ENCODE results near the gene PPP1R1C. TPM values are rescaled to one million over a fixed set of nuclear protein-coding genes. Genes with fewer than 3 reads are reported as not detected.
"Not testable (repeated sequence)": the region's sequence is repeated elsewhere in the genome, so short reads cannot be mapped to it uniquely, and the experiment has no call there.

PPP1R1C gene
- total RNA-seq, 1 donor from 2014 or later = not detected

- intact Hi-C loops (cut with micrococcal nuclease) = no loop called here
Observed at GRCh38 chr2:182006595-182007341, 21.1 kb downstream of the PPP1R1C start.

- intact Hi-C loops (cut with micrococcal nuclease) = no loop called here
Observed at GRCh38 chr2:182014284-182014683, 28.6 kb downstream of the PPP1R1C start.

GRCh38 chr2:182015334-182016109 is 29.9 kb downstream of the PPP1R1C start:
- intact Hi-C loops (cut with micrococcal nuclease) = no loop called here

- intact Hi-C loops (cut with micrococcal nuclease) = no loop called here
Observed at GRCh38 chr2:182018218-182018617, 32.6 kb downstream of the PPP1R1C start.

- intact Hi-C loops (cut with micrococcal nuclease) = no loop called here
Observed at GRCh38 chr2:182019731-182020130, 34.1 kb downstream of the PPP1R1C start.

GRCh38 chr2:182020286-182021070 is 34.8 kb downstream of the PPP1R1C start:
- intact Hi-C loops (cut with micrococcal nuclease) = no loop called here

- intact Hi-C loops (cut with micrococcal nuclease) = no loop called here
Observed at GRCh38 chr2:182023235-182023634, 37.6 kb downstream of the PPP1R1C start.

- intact Hi-C loops (cut with micrococcal nuclease) = not testable (repeated sequence)
Observed at GRCh38 chr2:182030875-182031274, 45.2 kb downstream of the PPP1R1C start.

- intact Hi-C loops (cut with micrococcal nuclease) = no loop called here
Observed at GRCh38 chr2:182031956-182032355, 46.3 kb downstream of the PPP1R1C start.

- intact Hi-C loops (cut with micrococcal nuclease) = no loop called here
Observed at GRCh38 chr2:182033449-182033848, 47.8 kb downstream of the PPP1R1C start.

GRCh38 chr2:182038576-182038975 is 52.9 kb downstream of the PPP1R1C start:
- intact Hi-C loops (cut with micrococcal nuclease) = no loop called here

- intact Hi-C loops (cut with micrococcal nuclease) = no loop called here
Observed at GRCh38 chr2:182043021-182043420, 57.4 kb downstream of the PPP1R1C start.

- intact Hi-C loops (cut with micrococcal nuclease) = no loop called here
Observed at GRCh38 chr2:182043861-182044260, 58.2 kb downstream of the PPP1R1C start.

GRCh38 chr2:182047544-182047943 is 61.9 kb downstream of the PPP1R1C start:
- intact Hi-C loops (cut with micrococcal nuclease) = no loop called here

- intact Hi-C loops (cut with micrococcal nuclease) = no loop called here
Observed at GRCh38 chr2:182048088-182048487, 62.4 kb downstream of the PPP1R1C start.

GRCh38 chr2:182048621-182049020 is 63.0 kb downstream of the PPP1R1C start:
- intact Hi-C loops (cut with micrococcal nuclease) = no loop called here

GRCh38 chr2:182049372-182050148 is 63.9 kb downstream of the PPP1R1C start:
- intact Hi-C loops (cut with micrococcal nuclease) = no loop called here

GRCh38 chr2:182050333-182051135 is 64.9 kb downstream of the PPP1R1C start:
- intact Hi-C loops (cut with micrococcal nuclease) = no loop called here

- intact Hi-C loops (cut with micrococcal nuclease) = no loop called here
Observed at GRCh38 chr2:182055993-182056392, 70.3 kb downstream of the PPP1R1C start.

GRCh38 chr2:182057002-182057401 is 71.3 kb downstream of the PPP1R1C start:
- intact Hi-C loops (cut with micrococcal nuclease) = no loop called here
